K562 treated with DMSO at 1 percent for 12 hours (cell line): ENCODE data around the gene CDK5RAP3. TPM values are rescaled to one million over a fixed set of nuclear protein-coding genes. Genes with fewer than 3 reads are reported as not detected.

ENCODE experiments used
- total RNA-seq: library from RNA; unstranded; fragments of 300-600 nt; gene quantifications from 2 replicates; pipeline ENCODE4 v1.2.3, GENCODE V29; 2022; ENCODE audit not compliant: insufficient read depth

The CDK5RAP3 gene
- total RNA-seq = 109 and 156 TPM in 2 replicates

GRCh38 chr17:47970725-47971499 is at the start of gene CDK5RAP3:
Gene CDK5RAP3, plus strand, starts transcription at chr17:47971113. Its CDS starts 34 bp downstream, at chr17:47971147.

GRCh38 chr17:47941246-47942095 is 29.4 kb upstream of the CDK5RAP3 start, which contains the start of gene PNPO:
Gene PNPO, plus strand, starts transcription at chr17:47941571. Its CDS starts 105 bp downstream, at chr17:47941676.

GRCh38 chr17:47957591-47958490 is 13.1 kb upstream of the CDK5RAP3 start, which contains the start of gene PRR15L:
Gene PRR15L, minus strand, starts transcription at chr17:47957883. Its CDS starts 4,649 bp downstream, at chr17:47953234.

Other genes with a start within 250 kb of the CDK5RAP3 start
- gene TBX21, start 237.9 kb upstream of the CDK5RAP3 start, total RNA-seq = not detected in 2 replicates
- gene OSBPL7, start 149.3 kb upstream of the CDK5RAP3 start, total RNA-seq = 6.1 and 14.3 TPM in 2 replicates
- gene MRPL10, start 139.6 kb upstream of the CDK5RAP3 start, total RNA-seq = 82.5 and 101 TPM in 2 replicates
- gene LRRC46, start 139.4 kb upstream of the CDK5RAP3 start, total RNA-seq = 1.0 and 2.1 TPM in 2 replicates
- 15.7 and 23.3 TPM in 2 replicates for gene SCRN2, start 129.8 kb upstream of the CDK5RAP3 start, total RNA-seq
- gene SP6, start 120.0 kb upstream of the CDK5RAP3 start, total RNA-seq = 7.9 and 12.4 TPM in 2 replicates
- 6.1 and 20.9 TPM in 2 replicates for gene SP2, start 74.9 kb upstream of the CDK5RAP3 start, total RNA-seq
- 6.7 and 11.2 TPM in 2 replicates for gene PNPO, start 29.5 kb upstream of the CDK5RAP3 start, total RNA-seq
- gene PRR15L, start 13.2 kb upstream of the CDK5RAP3 start, total RNA-seq = not detected in 2 replicates
- gene COPZ2, start 66.7 kb downstream of the CDK5RAP3 start, total RNA-seq = not detected in 2 replicates
- gene NFE2L1, start 77.2 kb downstream of the CDK5RAP3 start, total RNA-seq = 56.2 and 170 TPM in 2 replicates
- gene CBX1, start 130.4 kb downstream of the CDK5RAP3 start, total RNA-seq = 25.3 and 53.0 TPM in 2 replicates
- gene SNX11, start 136.7 kb downstream of the CDK5RAP3 start, total RNA-seq = 17.0 and 33.1 TPM in 2 replicates